Activated CD4-positive, alpha-beta T cell treated with anti-CD3 and anti-CD28 coated beads, Interleukin-2, amount 10 ng/mL, durations not matched to agents 7 days and 5 days (primary cell): ENCODE results near the gene NCKAP5. TPM values are rescaled to one million over a fixed set of nuclear protein-coding genes. Genes with fewer than 3 reads are reported as not detected.

Experiments
- CTCF ChIA-PET: fragments of 350-600 bp; sonication (Branson Sonifier 250); formaldehyde crosslinking; loops from one replicate; lab custom pipeline; 2021; ENCODE audit warnings: antibody characterized with exemption; lab: Charles Lee
- POLR2A ChIA-PET: fragments of 350-600 bp; sonication (Branson Sonifier 250); formaldehyde crosslinking; loops from one replicate; lab custom pipeline; 2021; ENCODE audit warnings: antibody characterized with exemption; lab: Charles Lee
- DNase-seq: peaks from one replicate; pipeline ENCODE4 v3.0.0-alpha.2; 2020
- H3K27ac Mint-ChIP-seq: one replicate; pipeline ENCODE4 v1.8.0; 2021; ENCODE audit warnings: mild to moderate bottlenecking, moderate library complexity, mixed read lengths
- H3K27me3 Mint-ChIP-seq: one replicate; pipeline ENCODE4 v1.8.0; 2021; ENCODE audit warnings: mixed read lengths
- H3K36me3 Mint-ChIP-seq: one replicate; pipeline ENCODE4 v1.8.0; 2021; ENCODE audit warnings: low read depth, mixed read lengths
- H3K4me1 Mint-ChIP-seq: one replicate; pipeline ENCODE4 v1.8.0; 2021; ENCODE audit warnings: mixed read lengths
- H3K4me3 Mint-ChIP-seq: one replicate; pipeline ENCODE4 v1.8.0; 2021; ENCODE audit warnings: mild to moderate bottlenecking, moderate library complexity, mixed read lengths
- H3K9me3 Mint-ChIP-seq: one replicate; pipeline ENCODE4 v1.8.0; 2021; ENCODE audit warnings: mixed read lengths
- total RNA-seq, 2 experiments: library from RNA; stranded (reverse); gene quantifications; one replicate each; pipeline ENCODE4 v1.2.3, GENCODE V29; 2021

Gene NCKAP5
- total RNA-seq, 2 experiments from 2014 or later, result not detected

DNA sequence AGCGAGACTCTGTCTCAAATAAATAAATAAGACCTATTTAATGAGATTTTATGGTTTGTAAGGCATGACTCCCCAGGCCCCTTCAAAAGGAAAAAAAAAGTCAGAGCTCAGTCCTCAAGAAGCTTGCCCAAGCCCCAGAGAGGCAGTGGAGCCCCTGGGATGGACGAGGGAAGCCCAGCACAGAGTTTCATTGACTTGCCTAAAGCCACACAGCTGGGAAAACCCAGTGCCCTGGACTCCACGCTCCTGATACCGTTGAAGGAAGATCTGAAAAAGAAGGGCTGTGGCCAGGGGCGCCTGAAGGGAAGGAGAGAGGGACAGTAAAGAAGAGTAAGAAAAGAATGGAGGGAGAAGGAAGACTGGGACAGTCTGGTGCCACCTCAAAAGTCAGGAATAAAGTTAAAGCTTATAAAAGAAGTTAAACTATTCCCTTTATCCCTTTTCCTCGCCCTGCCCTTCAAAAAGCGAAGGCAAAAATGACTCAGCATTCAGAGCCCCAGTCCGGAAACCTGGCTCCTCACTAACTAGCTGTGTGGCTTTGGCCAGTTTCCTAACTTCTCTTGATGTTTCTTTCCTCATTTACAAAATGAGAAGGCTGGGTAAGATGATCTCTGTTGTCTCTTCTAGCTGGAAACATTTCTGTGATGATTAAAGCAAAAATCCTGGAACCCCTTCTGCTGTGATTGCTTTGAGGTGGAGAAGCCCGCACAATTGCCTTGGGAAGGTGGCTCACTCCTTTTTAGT, 945.0 kb downstream of the NCKAP5 start:
- H3K4me1 Mint-ChIP-seq, result no peaks in the 10 kb centered on the region
- no peaks in the 10 kb centered on the region for H3K9me3 Mint-ChIP-seq
- H3K36me3 Mint-ChIP-seq, result no peaks in the 10 kb centered on the region
- no peak overlapping the region for H3K4me3 Mint-ChIP-seq
- no peak overlapping the region for H3K27ac Mint-ChIP-seq
- no peaks in the 10 kb centered on the region for H3K27me3 Mint-ChIP-seq
- no peak for DNase-seq
- CTCF ChIA-PET, result interaction anchor here (0.7 kb wide), 1 partner anchor 13 kb away, joined by 4 read pairs; no protein-coding TSS in a partner anchor
- POLR2A ChIA-PET, result no interaction called here
